ENCODE data around the gene LRRC3.

GRCh38 chr21:44437371-44437695, 18.0 kb upstream of the LRRC3 start:
- TF ChIP-seq CTCF (conservative IDR thresholded peaks at IDR 0.05), result no peak
- TF ChIP-seq EZH2 (IDR thresholded peaks at IDR 0.05; ENCODE audit: low read depth), result no peak
